Prostate gland (tissue), 2 donors: ENCODE results near the gene DNAJB8.

Source experiments
- POLR2A ChIP-seq: fragments of 450-650 bp; IDR thresholded peaks from one replicate; pipeline ENCODE4 v1.6.1; 2016; ENCODE audit warnings: antibody characterized with exemption, mild to moderate bottlenecking
- POLR2AphosphoS5 ChIP-seq: sonication (generic); formaldehyde crosslinking; IDR thresholded peaks from one replicate; pipeline ENCODE4 v1.6.1; 2017; ENCODE audit warnings: antibody characterized with exemption
- TF ChIP-seq, protein P1 (sequence below), 4 experiments: fragments of 200-600 bp in 2 of 4; fragments of 450-650 bp in 2 of 4; sonication (generic) in 2 of 4; IDR thresholded peaks; 1 replicate in 3 of 4; 2 replicates in 1 of 4; pipeline ENCODE4 v1.5.1; 2016 to 2019; ENCODE audit warnings: antibody characterized with exemption in 4 of 4, mild to moderate bottlenecking in 2 of 4, moderate library complexity in 2 of 4

DNA sequence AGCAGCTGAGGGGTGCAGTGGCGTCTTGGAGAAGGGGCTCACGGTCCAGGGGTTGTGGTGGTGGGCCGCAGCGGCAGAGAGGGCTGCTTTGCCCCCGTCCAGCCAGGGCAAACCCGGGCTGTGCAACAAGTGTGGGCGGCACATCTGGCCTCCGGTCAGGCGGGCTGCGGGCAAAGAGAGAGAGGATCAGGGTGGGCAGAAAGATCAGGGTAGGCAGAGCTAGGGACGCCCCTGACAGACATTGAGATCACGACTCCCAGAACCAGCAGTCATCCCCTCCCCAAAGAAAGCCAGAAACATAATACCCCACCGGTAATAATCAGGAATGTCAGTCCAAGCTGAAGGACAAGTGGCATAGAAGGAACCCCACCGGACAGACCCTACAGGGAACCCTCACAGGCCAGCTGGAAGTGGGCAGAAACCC lies 19.5 kb upstream of the DNAJB8 start:
- TF ChIP-seq, protein P1, sequence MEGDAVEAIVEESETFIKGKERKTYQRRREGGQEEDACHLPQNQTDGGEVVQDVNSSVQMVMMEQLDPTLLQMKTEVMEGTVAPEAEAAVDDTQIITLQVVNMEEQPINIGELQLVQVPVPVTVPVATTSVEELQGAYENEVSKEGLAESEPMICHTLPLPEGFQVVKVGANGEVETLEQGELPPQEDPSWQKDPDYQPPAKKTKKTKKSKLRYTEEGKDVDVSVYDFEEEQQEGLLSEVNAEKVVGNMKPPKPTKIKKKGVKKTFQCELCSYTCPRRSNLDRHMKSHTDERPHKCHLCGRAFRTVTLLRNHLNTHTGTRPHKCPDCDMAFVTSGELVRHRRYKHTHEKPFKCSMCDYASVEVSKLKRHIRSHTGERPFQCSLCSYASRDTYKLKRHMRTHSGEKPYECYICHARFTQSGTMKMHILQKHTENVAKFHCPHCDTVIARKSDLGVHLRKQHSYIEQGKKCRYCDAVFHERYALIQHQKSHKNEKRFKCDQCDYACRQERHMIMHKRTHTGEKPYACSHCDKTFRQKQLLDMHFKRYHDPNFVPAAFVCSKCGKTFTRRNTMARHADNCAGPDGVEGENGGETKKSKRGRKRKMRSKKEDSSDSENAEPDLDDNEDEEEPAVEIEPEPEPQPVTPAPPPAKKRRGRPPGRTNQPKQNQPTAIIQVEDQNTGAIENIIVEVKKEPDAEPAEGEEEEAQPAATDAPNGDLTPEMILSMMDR (IDR thresholded peaks at IDR 0.05): no peak
- TF ChIP-seq POLR2A: no peak
- TF ChIP-seq POLR2AphosphoS5: no peak
